ENCODE data around the gene DRAP1. TPM values are rescaled to one million over a fixed set of nuclear protein-coding genes. Genes with fewer than 3 reads are reported as not detected.

DRAP1 gene
- 162 to 254 TPM (median 207 TPM) in 5 replicates for total RNA-seq (2022; extraction: Qiagen RNA extraction)

GRCh38 chr11:65919141-65919572 is at the start of gene DRAP1:
Gene DRAP1, plus strand, starts transcription at chr11:65919426. Its CDS starts 76 bp downstream, at chr11:65919502.

DNA sequence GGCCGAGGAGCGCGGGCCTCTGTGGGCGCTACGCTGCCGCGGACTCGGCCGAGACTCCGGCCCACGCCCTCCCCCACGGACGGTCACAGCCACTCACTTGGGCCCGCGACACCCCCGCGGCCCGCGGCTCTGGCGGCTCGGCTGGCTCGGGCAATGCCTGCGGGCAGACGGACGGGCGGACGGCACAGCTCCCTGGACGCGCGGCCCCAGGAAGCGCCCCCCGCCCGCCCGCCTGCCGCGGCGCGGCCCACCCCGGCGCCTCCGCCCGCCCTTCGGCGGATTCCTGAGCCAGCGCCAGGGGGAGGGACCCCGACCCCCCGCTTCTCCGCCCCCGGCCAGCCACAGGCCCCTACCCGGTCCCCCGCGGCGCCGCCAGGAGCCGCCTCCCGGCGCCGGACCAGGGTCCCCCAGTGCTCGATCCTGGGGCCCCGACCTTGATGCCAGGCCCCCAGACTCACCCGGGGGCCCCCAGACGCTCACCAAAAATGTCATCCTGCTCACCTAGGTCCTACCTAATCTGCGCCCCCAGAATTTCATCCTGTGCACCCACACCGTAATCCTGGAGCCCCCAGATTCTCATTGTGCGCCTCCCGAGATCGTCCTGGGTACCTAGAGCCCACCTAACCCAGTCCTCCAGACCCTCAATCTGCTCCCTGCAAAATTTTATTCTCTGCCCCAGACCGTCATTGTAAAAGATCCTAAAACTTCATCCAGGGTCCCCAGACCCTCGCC is 46.5 kb upstream of the DRAP1 start, which contains the start of gene EFEMP2:
EFEMP2 (minus strand) TSS at position 215 of the 732 bp plus-strand sequence. CDS start 446 bp downstream, outside the sequence.

GRCh38 chr11:65879617-65880016 is 39.6 kb upstream of the DRAP1 start, which contains the start of gene CTSW:
Gene CTSW, plus strand, starts transcription at chr11:65879837. Its CDS starts 18 bp downstream, at chr11:65879855.

GRCh38 chr11:65888163-65888814 is 30.9 kb upstream of the DRAP1 start, which contains the start of gene FIBP:
Gene FIBP, minus strand, starts transcription at chr11:65888471. Its CDS starts 53 bp downstream, at chr11:65888418.

GRCh38 chr11:65890324-65891218 is 28.7 kb upstream of the DRAP1 start, which contains the start of gene CCDC85B:
Gene CCDC85B, plus strand, starts transcription at chr11:65890673. Its CDS starts 111 bp downstream, at chr11:65890784.

GRCh38 chr11:65900125-65900898 is 18.9 kb upstream of the DRAP1 start, which contains the start of gene FOSL1:
Gene FOSL1, minus strand, starts transcription at chr11:65900388. Its CDS starts 49 bp downstream, at chr11:65900339.

GRCh38 chr11:65918211-65919140 is 750 bp upstream of the DRAP1 start, which contains the start of gene C11orf68:
Gene C11orf68, minus strand, starts transcription at chr11:65919062. Its CDS starts 31 bp downstream, at chr11:65919031.

GRCh38 chr11:65945430-65945911 is 26.2 kb downstream of the DRAP1 start, which contains the start of gene TSGA10IP:
Gene TSGA10IP, plus strand, starts transcription at chr11:65945480. Its CDS starts 196 bp downstream, at chr11:65945676.

GRCh38 chr11:65961267-65962140 is 42.3 kb downstream of the DRAP1 start, which contains the start of gene SART1:
Gene SART1, plus strand, starts transcription at chr11:65961734. Its CDS starts 47 bp downstream, at chr11:65961781.

Other genes starting within 250 kb of the DRAP1 start
- 40.9 to 56.0 TPM (median 50.3 TPM) in 5 replicates for gene KAT5, start 207.2 kb upstream of the DRAP1 start, total RNA-seq (2022; extraction: Qiagen RNA extraction)
- gene RNASEH2C, start 198.6 kb upstream of the DRAP1 start, total RNA-seq (2022; extraction: Qiagen RNA extraction), result 28.0 to 49.4 TPM (median 47.9 TPM) in 5 replicates
- 9.7 to 13.2 TPM (median 12.3 TPM) in 5 replicates for gene AP5B1, start 138.4 kb upstream of the DRAP1 start, total RNA-seq (2022; extraction: Qiagen RNA extraction)
- 0.04 to 0.15 TPM (median 0.10 TPM) in 5 replicates for gene OVOL1, start 132.4 kb upstream of the DRAP1 start, total RNA-seq (2022; extraction: Qiagen RNA extraction)
- gene SNX32, start 85.5 kb upstream of the DRAP1 start, total RNA-seq (2022; extraction: Qiagen RNA extraction), result 0.05 to 0.08 TPM (median 0.06 TPM) in 5 replicates
- 1,981 to 2,375 TPM (median 2,303 TPM) in 5 replicates for gene CFL1, start 61.2 kb upstream of the DRAP1 start, total RNA-seq (2022; extraction: Qiagen RNA extraction)
- gene MUS81, start 59.0 kb upstream of the DRAP1 start, total RNA-seq (2022; extraction: Qiagen RNA extraction), result 24.7 to 35.0 TPM (median 32.8 TPM) in 5 replicates
- gene EFEMP2, start 46.6 kb upstream of the DRAP1 start, total RNA-seq (2022; extraction: Qiagen RNA extraction), result 0.49 to 1.1 TPM (median 0.97 TPM) in 5 replicates
- 0.07 to 0.11 TPM in 2 of 5 replicates, not detected in the others for gene CTSW, start 39.6 kb upstream of the DRAP1 start, total RNA-seq (2022; extraction: Qiagen RNA extraction)
- gene FIBP, start 31.0 kb upstream of the DRAP1 start, total RNA-seq (2022; extraction: Qiagen RNA extraction), result 72.3 to 88.2 TPM (median 83.5 TPM) in 5 replicates
- gene CCDC85B, start 28.8 kb upstream of the DRAP1 start, total RNA-seq (2022; extraction: Qiagen RNA extraction), result 21.8 to 44.1 TPM (median 43.2 TPM) in 5 replicates
- 97.3 to 161 TPM (median 118 TPM) in 5 replicates for gene FOSL1, start 19.0 kb upstream of the DRAP1 start, total RNA-seq (2022; extraction: Qiagen RNA extraction)
- 30.9 to 49.9 TPM (median 44.6 TPM) in 5 replicates for gene C11orf68, start 364 bp upstream of the DRAP1 start, total RNA-seq (2022; extraction: Qiagen RNA extraction)
- not detected in 5 replicates for gene TSGA10IP, start 26.1 kb downstream of the DRAP1 start, total RNA-seq (2022; extraction: Qiagen RNA extraction)
- gene SART1, start 42.3 kb downstream of the DRAP1 start, total RNA-seq (2022; extraction: Qiagen RNA extraction), result 40.2 to 59.5 TPM (median 54.5 TPM) in 5 replicates
- 35.6 to 48.5 TPM (median 38.7 TPM) in 5 replicates for gene EIF1AD, start 82.7 kb downstream of the DRAP1 start, total RNA-seq (2022; extraction: Qiagen RNA extraction)
- 374 to 488 TPM (median 470 TPM) in 5 replicates for gene BANF1, start 83.1 kb downstream of the DRAP1 start, total RNA-seq (2022; extraction: Qiagen RNA extraction)
- gene CST6, start 92.6 kb downstream of the DRAP1 start, total RNA-seq (2022; extraction: Qiagen RNA extraction), result not detected in 5 replicates
- 1.1 to 1.5 TPM (median 1.3 TPM) in 5 replicates for gene CATSPER1, start 107.1 kb downstream of the DRAP1 start, total RNA-seq (2022; extraction: Qiagen RNA extraction)
- gene GAL3ST3, start 129.7 kb downstream of the DRAP1 start, total RNA-seq (2022; extraction: Qiagen RNA extraction), result not detected in 5 replicates
- 163 to 185 TPM (median 169 TPM) in 5 replicates for gene SF3B2, start 132.9 kb downstream of the DRAP1 start, total RNA-seq (2022; extraction: Qiagen RNA extraction)
- gene PACS1, start 150.8 kb downstream of the DRAP1 start, total RNA-seq (2022; extraction: Qiagen RNA extraction), result 61.1 to 91.1 TPM (median 82.8 TPM) in 5 replicates